KBM-7 (cell line): ENCODE results near the gene SLC10A7.

Experiments
- DNase-seq: peaks from one replicate; pipeline ENCODE4 v3.0.0-alpha.2; 2015
- in situ Hi-C: fragments of 300-500 bp; cut with MboI; formaldehyde crosslinking; loops from 2 replicates; pipeline ENCODE4 v1.14.3; 2020; ENCODE audit warnings: low sequenced_read_pairs, low pct_unique_long_range_greater_than_20kb, mixed read lengths

SLC10A7 gene

GRCh38 chr4:146521541-146522097 is at the start of gene SLC10A7:
Gene SLC10A7 (minus strand): TSS chr4:146521940. CDS start chr4:146521717, 223 bp downstream.
- DNase-seq = peak; percentile 86
- in situ Hi-C loops = no loop called here

- in situ Hi-C loops = no loop called here
- no peak for DNase-seq
These were observed 45.7 kb upstream of the SLC10A7 start for GRCh38 chr4:146567396-146567795.

- DNase-seq = no peak
- in situ Hi-C loops = no loop called here
These were observed 42.8 kb upstream of the SLC10A7 start for GRCh38 chr4:146564492-146564891.

GRCh38 chr4:146550161-146550560 is 28.4 kb upstream of the SLC10A7 start:
- in situ Hi-C loops = no loop called here
- DNase-seq = peak; percentile 52

GRCh38 chr4:146548443-146548842 is 26.7 kb upstream of the SLC10A7 start:
- no peak for DNase-seq
- in situ Hi-C loops = no loop called here

- in situ Hi-C loops = no loop called here
- DNase-seq = peak; percentile 48
These were observed 23.4 kb upstream of the SLC10A7 start for GRCh38 chr4:146545102-146545501.

GRCh38 chr4:146534178-146534577 is 12.4 kb upstream of the SLC10A7 start:
- no peak for DNase-seq
- in situ Hi-C loops = no loop called here

- peak; percentile 41 for DNase-seq
- in situ Hi-C loops = no loop called here
These were observed 4.0 kb upstream of the SLC10A7 start for GRCh38 chr4:146525754-146526153.

GRCh38 chr4:146524663-146525062 is 2.9 kb upstream of the SLC10A7 start:
- in situ Hi-C loops = no loop called here

GRCh38 chr4:146522869-146523205 is 1.1 kb upstream of the SLC10A7 start:
- DNase-seq = peak; percentile 63
- in situ Hi-C loops = no loop called here

More at GRCh38 chr4:146524663-146525062, 2.9 kb upstream of the SLC10A7 start:
- DNase-seq = no peak

GRCh38 chr4:146522098-146522868 is 543 bp upstream of the SLC10A7 start:
- DNase-seq = peak; percentile 89
- in situ Hi-C loops = no loop called here

- in situ Hi-C loops = no loop called here
- peak; percentile 66 for DNase-seq
These were observed 722 bp downstream of the SLC10A7 start for GRCh38 chr4:146520896-146521540.

GRCh38 chr4:146514651-146515357 is 6.9 kb downstream of the SLC10A7 start:
- in situ Hi-C loops = no loop called here
- no peak for DNase-seq

- in situ Hi-C loops = no loop called here
- no peak for DNase-seq
These were observed 8.2 kb downstream of the SLC10A7 start for GRCh38 chr4:146513548-146513947.

GRCh38 chr4:146511381-146511780 is 10.4 kb downstream of the SLC10A7 start:
- peak; percentile 24 for DNase-seq
- in situ Hi-C loops = no loop called here

GRCh38 chr4:146510942-146511341 is 10.8 kb downstream of the SLC10A7 start:
- no peak for DNase-seq
- in situ Hi-C loops = no loop called here

GRCh38 chr4:146508229-146508939 is 13.4 kb downstream of the SLC10A7 start:
- in situ Hi-C loops = no loop called here
- DNase-seq = no peak

- in situ Hi-C loops = no loop called here
These were observed 14.1 kb downstream of the SLC10A7 start for GRCh38 chr4:146507632-146508031.

GRCh38 chr4:146506272-146506671 is 15.5 kb downstream of the SLC10A7 start:
- in situ Hi-C loops = no loop called here
- DNase-seq = no peak

More at GRCh38 chr4:146507632-146508031, 14.1 kb downstream of the SLC10A7 start:
- no peak for DNase-seq
